Fibroblast of the aortic adventitia (primary cell): ENCODE data around the gene DNAJC5. TPM values are rescaled to one million over a fixed set of nuclear protein-coding genes. Genes with fewer than 3 reads are reported as not detected.

Experiments used
- DNase-seq: peaks from one replicate; pipeline ENCODE4 v3.0.0-alpha.2; 2010; ENCODE audit warnings: low read depth
- H3K4me3 ChIP-seq: 2 replicates; pipeline ENCODE4 v1.5.1; 2011; ENCODE audit warnings: low read depth, mild to moderate bottlenecking, control low read depth, low read length, moderate library complexity
- CTCF ChIP-seq: IDR thresholded peaks from 2 replicates; pipeline ENCODE4 v1.5.1; 2011; ENCODE audit warnings: mild to moderate bottlenecking, low read length, control low read depth, inconsistent platforms; ENCODE audit not compliant: insufficient read depth
- total RNA-seq: library from RNA; depleted of rRNA; stranded (reverse); fragments of >200 nt; gene quantifications from 2 replicates; pipeline ENCODE4 v1.2.3, GENCODE V29; 2012; ENCODE audit warnings: low replicate concordance

The DNAJC5 gene
- total RNA-seq, 1 donor: 33.9 TPM

GRCh38 chr20:63955827-63956663 is 61.1 kb downstream of the DNAJC5 start, which contains the start of gene UCKL1:
Gene UCKL1, minus strand, starts transcription at chr20:63956416. Its CDS starts 44 bp downstream, at chr20:63956372.
- peak within 1 kb of the TSS; percentile 87 for H3K4me3 ChIP-seq
- peak; percentile 90 for DNase-seq
- TF ChIP-seq CTCF: no peak

- DNase-seq: no peak
- TF ChIP-seq CTCF: no peak
- peak overlapping the region; percentile 61 for H3K4me3 ChIP-seq
Measured at GRCh38 chr20:63956664-63957003, 61.7 kb downstream of the DNAJC5 start.

GRCh38 chr20:63957004-63957689 is 62.2 kb downstream of the DNAJC5 start:
- H3K4me3 ChIP-seq: peak overlapping the region; percentile 61
- peak; percentile 61 for DNase-seq
- peak; percentile 7 for TF ChIP-seq CTCF

- no peak for DNase-seq
- TF ChIP-seq CTCF: no peak
- no peak overlapping the region for H3K4me3 ChIP-seq
Measured at GRCh38 chr20:63957690-63958441, 62.9 kb downstream of the DNAJC5 start.

- no peak overlapping the region for H3K4me3 ChIP-seq
- no peak for TF ChIP-seq CTCF
- DNase-seq: no peak
Measured at GRCh38 chr20:63958471-63958870, 63.5 kb downstream of the DNAJC5 start.

- H3K4me3 ChIP-seq: no peak overlapping the region
- no peak for DNase-seq
- TF ChIP-seq CTCF: no peak
Measured at GRCh38 chr20:63958964-63959698, 64.2 kb downstream of the DNAJC5 start.
